Dermis blood vessel endothelial cell (primary cell): Measurements from ENCODE around the gene DENND1C. TPM values are rescaled to one million over a fixed set of nuclear protein-coding genes. Genes with fewer than 3 reads are reported as not detected.
"Not testable (repeated sequence)": the region's sequence is repeated elsewhere in the genome, so short reads cannot be mapped to it uniquely, and the experiment has no call there.

ENCODE experiments used
- DNase-seq: peaks from one replicate; pipeline ENCODE4 v3.0.0; 2010
- total RNA-seq: library from RNA; depleted of rRNA; stranded (reverse); fragments of >200 nt; gene quantifications from 2 replicates; pipeline ENCODE4 v1.2.3, GENCODE V29; 2014

The DENND1C gene
- total RNA-seq, 1 donor from 2014 or later = not detected

DNA sequence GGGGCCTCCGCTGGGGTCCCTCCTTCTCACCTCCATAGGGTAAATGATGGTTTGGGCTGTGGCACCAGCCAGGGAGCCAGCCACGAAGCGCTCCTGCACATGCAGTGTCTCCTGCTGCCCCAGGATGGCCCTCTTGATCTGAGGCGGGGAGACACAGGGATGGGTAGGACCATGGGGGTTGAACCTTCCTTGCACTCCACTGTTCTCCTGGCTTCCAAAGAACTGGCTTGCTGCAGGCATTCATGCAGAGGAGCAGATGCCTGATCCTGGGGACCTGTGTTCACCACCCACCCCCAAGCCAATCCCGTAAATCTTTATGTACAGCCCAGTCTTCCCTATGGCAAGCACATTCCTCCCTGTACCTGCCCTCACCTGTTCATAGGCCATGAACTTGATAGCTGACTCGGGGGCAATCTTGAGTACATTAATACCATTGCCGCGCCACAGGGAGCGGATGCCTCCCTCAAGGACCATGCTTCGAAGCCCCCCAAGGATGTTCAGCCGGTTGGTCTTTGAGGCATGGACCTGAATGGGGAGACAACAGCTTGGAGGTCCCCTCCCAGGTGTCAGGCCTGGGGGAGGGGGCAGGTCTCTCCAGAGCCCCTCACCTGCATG, 27.5 kb downstream of the DENND1C start:
- no peak for DNase-seq

DNA sequence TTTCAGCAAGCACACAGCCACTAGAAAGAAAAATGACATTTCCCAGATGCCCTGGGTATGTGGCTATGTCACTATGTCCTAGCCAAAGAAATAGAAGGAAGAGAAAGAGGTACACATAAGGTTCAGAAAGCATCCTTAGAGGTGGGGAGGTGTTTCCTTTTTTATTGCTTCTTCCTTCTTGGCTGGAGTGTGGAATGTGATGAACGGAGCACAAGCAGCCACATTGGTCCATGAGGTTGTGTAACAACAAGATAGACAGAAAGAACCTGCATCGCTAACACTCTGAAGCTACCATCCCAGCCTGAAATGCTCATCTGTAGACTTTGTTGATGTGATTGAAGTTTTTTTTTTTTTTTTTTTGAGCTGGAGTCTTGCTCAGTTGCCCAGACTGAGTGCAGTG, 28.7 kb downstream of the DENND1C start:
- DNase-seq = no peak

DNA sequence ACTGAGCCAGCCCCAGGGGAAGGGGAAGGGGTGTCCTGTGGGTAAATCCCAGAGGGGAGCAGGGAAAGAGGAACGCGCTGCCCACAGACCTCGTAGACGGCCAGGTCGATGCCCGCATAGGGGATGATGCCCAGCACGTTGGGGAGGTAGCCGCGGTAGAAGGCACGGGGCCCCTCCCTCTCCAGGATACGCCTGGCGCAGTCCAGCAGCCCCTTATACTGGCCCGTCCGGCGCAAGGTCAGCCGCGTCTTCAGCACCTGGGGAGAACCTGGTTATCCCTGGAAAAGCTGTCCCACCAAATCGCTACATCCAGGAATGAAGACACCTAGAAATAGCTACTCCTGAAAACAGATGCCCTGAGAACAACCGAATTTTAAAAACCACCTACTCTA, 29.4 kb downstream of the DENND1C start:
- DNase-seq = no peak

DNA sequence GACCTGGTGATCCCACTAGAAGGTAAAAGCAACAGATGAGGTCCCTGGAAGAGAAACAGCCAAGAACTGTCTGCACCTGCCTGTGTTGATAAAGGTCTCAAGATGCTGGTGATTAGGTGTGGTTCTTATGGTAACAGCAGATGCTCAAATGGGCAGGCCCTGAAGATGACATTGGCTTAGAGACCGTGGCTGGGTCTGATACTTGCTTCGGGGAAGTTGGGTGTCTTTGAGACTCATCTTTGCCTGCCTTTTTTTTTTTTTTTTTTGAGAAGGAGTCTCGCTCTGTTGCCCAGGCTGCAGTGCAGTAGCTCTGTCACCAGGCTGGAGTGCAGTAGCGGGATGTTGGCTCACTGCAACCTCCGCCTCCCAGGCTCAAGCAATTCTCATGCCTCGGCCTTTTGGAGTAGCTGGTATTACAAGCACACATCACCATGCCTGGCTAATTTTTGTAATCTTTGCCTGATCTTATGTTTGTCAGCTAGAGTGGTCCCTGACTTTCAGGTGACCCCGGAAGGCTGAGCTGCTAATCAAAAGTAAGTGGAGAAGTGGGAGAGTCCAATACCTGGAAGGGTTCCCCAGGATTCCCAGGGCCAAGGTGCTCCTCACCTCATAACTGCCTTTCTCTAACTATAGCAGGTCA, 29.9 kb downstream of the DENND1C start:
- no peak for DNase-seq

DNA sequence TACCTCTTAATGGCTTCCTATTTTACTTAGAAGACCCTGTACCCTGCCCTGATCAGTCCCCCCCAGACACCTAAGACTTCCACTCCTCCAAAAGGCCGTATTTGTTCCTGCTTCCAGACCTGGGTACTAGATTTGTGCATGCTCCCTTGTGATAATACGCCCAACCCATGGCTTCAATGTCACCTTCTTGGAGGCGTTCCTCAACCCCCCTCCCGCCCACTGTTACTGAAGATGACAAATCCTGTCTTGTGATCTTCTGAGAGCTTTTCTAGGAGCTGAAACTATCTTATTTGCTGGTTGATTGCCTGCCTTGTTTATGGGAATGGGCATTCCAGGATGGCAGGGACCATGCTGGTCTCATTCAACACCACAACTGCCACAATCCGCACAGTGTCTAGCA, 31.4 kb downstream of the DENND1C start:
- no peak for DNase-seq

DNA sequence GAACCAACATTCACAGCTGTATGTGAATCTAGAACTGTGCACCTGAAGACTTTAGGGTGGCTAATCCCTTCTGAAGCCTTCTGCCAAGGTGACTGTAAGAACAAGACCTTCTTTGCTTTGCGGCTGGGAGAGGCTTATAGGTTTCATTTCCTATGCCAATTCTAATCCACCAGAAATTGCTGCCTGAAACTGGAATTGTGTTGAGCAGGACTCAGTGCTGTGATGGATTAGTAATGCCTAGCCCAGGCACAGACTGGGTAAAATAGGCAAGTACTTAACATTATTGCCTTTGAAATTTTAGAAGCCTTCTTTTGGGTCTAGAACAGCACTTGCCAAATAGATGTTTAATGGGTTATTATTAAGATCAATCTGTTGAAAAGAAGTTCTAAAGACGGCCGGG, 33.5 kb downstream of the DENND1C start:
- DNase-seq = no peak

DNA sequence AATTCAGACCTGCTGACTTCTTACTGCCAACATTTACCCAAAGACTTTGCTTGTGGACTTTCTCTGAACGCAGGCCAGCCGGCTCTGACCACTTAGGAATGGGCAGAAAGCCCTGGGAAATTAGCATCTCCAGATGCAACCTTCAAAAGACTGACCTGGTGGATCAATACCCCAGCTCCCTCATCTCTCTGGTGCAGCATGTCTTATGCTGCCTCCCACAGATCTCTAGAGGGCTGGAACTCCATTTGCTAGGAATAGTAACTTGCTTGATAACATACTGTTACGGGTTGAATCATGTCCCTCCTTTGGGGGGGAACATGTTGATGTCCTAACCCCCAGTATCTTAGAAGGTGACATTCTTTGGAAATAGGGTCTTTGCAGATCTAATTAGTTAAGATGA, 35.1 kb downstream of the DENND1C start:
- no peak for DNase-seq

DNA sequence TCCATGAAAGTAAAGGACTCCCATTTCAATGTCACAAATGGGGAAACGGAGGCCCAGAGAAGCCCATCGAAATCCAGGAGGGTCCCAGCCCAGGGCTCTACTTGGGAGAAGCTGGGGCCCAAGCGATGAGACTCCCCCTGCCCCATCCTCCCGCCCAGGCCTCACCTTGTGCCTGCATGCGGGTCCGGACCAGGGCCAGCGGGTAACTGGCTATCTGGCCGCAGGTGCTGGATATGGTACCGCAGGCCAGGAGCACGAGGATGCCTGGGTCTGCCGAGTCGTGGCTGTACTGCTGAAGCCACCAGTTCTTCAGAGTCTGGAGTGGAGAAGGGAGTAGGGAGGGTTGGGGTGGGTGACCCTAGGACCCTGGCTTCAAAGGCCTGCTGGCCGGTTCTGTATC, 37.6 kb downstream of the DENND1C start:
- DNase-seq = no peak

DNA sequence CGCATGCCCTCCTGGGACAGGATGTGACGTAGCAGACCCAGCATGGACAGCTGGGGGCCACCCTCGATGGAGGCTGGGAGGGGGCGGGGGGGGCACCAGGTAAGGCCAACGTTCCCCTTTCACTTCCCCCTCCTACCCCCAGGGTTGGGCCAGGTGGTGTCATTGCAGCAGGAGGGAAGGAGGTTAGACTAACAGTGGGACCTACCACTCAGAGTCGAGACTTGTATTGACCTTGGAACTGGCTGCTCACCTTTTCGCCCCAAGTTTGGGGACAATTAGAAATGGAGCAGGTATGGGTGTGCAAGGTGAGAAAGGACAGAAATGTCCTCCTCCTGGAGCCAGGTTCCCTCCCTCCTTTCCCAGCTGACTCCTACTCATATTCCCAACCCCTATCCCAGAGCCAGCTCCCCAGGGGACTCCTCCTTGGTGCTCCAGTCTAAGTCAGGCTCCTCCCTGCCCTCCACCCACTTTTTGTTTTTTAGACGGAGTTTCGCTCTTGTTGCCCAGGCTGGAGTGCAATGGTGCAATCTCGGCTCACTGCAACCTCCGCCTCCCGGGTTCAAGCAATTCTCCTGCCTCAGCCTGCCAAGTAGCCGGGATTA, 39.4 kb downstream of the DENND1C start:
- no peak for DNase-seq

DNA sequence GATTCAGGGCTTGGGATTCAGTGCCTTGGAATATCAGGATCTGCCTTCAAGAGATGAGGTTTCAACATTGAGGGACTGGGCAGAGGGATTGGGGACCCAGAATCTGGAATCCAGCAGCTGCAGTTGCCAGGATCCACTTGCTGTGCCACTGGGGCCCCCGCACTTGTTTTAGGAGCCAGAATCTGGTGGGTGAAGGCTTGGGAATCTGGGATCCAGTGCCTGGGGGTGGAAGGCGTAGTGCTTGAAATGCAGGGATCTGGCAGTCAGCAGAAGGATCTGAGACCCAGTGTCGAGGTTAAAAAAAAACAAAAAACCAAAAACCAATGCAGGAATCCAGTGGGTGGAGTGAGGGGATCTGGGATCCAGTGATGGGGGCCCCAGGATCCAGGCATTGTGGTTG, 40.7 kb downstream of the DENND1C start:
- no peak for DNase-seq

DNA sequence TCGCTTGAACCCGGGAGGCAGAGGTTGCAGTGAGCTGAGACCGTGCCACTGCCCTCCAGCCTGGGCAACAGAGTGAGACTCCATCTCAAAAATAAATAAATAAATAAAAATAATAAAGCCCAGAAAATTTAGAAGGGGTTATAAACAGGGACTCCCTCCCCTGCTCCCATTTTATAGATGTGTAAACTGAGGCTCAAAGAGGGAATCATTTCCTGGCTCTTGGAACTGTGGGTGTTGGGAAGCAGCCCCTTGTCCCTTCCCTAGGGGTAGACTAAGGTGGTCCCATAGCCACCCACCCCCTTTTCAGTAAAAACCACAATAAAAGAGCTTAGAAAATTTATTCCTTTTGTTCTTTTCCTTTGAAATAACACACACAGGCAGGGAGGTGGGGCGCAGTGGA, 41.8 kb downstream of the DENND1C start:
- no peak for DNase-seq

DNA sequence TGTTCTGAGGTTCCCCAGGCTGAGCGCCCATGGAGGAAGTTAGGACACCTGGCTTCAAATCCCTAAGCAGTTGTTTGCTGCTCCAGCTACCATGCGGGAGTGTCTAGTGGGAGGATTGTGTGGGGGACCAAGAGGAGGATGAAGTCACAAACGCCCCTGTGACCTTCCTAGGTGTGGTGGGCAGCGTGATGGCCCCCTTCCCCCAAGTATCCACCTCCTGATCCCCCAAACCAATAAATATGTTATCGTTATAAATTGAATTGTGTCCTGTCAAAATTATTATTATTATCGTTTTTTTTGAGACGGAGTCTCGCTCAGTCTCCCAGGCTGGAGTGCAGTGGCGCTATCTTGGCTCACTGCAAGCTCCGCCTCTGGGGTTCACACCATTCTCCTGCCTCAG, 47.9 kb downstream of the DENND1C start, which contains the start of gene SLC25A41:
Gene SLC25A41 (minus strand): TSS at position 101 of the 400 bp plus-strand sequence. CDS start 70 bp downstream, at position 31.
- DNase-seq = no peak

DNA sequence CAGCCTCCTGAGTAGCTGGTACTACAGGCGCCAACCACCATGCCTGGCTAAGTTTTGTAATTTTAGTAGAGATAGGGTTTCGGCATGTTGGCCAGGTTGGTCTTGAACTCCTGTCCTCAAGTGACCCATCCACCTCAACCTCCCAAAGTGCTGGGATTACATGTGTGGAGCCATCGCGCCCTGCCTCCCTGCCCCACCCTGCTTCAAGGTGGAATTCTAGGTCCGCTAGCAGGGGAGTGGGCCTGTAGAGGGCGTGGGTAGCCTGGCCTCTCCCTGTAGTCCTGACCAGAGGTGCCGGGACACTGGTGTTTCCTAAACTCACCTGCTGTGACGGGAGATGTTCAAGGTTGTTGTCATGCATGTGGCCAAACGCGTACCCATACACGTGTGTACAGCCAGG, 48.4 kb downstream of the DENND1C start:
- DNase-seq = no peak

DNA sequence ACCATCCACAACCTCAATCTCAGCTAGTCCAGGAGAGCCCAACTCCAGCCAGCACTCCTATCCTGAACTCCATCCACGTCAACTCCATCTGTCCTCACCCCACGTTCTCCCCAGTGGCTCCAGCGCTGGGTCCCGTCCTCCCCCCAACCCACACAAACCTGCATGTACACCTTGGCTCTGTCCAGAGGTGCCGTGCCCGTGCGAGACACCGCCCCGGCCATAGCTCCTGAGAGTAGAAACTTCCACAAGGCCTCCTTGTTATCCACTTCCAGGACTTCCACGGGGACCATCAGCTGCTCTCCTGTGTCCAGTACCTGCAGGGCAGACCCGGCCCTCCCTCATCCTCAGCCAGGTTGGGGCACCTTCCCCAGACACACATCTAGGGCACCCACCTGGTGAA, 49.7 kb downstream of the DENND1C start:
- DNase-seq = no peak

DNA sequence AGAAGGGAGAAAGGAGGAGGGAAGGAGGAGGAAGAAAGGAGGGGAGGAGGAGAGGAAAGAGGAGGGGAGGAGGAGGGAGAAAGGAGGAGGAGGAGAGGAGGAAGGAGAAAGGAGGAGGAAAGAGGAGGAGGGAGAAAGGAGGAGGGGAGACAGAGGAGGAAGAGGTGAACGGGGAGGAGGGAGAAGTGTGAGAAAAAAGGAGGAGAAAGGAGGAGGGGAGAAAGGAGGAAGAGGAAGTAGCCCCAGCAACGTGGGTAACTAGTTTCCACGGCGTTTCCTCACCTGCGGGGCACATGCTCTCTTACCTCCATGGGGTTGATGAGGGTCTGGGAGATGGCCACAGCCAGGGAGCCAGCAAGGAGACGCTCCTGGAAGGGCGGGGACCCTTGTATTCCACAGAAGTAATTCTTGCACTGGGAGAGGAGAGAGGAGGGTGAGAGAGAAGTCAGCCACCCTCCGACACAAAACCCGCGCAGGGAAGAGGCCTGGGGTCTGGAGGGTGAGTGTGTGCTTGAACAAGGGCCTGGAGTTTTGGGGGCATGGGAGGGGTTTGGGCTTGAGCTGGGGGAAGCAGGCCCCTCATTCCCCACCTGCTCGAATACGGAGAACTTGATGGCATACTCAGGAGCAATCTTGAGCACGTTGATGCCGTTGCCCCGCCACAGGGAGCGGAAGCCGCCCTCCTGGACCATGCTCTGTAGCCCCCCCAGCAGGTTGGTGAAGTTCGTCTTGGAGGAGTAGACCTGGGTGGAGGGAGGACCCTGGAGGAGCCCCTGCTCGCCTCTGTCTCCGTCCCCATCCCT, 52.0 kb downstream of the DENND1C start:
- DNase-seq = no peak

DNA sequence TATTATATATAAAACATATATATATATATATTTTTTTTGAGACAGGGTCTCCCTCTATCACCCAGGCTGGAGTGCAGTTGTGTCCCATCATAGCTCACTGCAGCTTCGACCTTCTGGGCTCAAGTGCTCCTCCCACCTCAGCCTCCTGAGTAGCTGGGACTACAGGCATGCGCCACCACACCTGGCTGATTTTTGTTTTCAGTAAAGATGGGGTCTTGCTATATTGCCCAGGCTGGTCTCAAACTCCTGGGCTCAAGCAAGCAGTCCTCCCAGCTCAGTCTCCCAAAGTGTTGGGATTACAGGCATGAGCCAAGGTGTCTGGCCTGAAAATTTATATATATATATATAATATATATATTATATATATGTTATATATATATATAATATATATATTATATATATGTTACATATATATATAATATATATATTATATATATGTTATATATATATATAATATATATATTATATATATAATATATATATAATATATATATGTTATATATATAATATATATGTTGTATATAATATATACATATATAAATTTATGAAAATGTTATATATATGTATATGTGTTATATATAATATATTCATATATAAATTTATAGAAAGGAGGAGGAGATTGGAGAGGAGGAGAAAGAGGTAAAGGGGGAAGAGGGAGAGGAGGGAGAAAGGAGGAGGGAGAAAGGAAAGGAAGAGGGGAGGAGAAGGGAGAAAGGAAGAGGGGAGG, 52.7 kb downstream of the DENND1C start:
- DNase-seq = not testable (repeated sequence)

DNA sequence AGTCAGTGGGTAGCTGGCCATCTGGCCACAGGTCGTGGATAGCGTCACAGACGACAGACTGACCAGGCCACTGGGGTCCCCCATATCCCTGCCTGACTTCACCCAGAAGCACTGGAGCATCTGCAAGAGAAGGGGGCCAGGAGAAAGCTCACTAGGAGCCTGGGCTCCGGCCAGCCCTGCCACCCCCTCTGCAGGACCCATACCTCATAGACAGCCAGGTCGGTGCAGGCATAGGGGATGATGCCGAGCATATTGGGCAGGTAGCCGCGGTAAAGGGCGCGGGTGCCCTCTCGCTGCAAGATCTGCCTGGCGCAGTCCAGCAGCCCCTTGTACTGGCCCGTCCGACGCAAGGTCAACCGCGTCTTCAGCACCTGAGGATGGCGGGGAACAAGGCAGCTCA, 54.5 kb downstream of the DENND1C start:
- DNase-seq = no peak

DNA sequence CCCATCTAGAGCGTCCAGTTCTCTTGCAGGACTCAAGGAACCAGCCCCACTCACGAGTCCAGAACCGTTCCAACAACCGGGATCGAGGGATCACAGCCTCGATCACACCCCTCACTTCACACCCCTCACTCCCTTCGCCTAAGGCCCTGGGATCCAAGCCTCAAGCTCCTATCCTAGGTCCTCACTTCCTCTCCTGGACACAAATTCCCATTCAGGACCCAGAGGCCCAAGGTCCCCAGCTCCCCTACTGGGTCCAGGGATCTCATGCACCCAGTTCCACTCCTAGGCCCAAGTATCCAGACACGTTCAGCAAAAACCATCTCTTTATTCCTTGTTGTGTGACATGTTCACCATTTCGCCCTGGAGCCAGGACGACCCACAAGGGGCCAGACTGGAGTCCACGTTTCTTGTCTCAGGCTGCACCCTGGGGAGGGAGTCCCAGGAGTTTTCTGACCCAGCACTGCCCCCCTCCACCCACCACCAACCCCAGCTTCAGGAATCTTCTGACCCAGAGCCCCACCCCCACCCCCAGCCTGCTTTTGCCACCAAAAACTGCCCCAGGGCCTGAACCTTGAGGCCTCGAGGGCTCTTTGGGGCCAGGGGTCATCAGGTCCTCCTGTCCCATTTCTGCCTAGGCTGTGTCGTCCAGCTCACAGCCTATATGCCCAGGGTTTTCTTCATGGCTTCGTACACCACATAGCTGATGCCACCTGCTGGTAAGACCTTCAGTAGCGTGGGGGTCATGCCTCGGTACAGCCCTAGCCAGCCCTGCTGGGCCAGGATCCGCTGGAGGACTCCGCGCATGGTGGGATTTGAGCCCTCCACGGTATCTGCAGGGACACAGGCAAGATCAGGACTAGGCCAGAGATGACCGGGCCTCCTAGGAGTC, 55.6 kb downstream of the DENND1C start:
- DNase-seq = peak; percentile 28

DNA sequence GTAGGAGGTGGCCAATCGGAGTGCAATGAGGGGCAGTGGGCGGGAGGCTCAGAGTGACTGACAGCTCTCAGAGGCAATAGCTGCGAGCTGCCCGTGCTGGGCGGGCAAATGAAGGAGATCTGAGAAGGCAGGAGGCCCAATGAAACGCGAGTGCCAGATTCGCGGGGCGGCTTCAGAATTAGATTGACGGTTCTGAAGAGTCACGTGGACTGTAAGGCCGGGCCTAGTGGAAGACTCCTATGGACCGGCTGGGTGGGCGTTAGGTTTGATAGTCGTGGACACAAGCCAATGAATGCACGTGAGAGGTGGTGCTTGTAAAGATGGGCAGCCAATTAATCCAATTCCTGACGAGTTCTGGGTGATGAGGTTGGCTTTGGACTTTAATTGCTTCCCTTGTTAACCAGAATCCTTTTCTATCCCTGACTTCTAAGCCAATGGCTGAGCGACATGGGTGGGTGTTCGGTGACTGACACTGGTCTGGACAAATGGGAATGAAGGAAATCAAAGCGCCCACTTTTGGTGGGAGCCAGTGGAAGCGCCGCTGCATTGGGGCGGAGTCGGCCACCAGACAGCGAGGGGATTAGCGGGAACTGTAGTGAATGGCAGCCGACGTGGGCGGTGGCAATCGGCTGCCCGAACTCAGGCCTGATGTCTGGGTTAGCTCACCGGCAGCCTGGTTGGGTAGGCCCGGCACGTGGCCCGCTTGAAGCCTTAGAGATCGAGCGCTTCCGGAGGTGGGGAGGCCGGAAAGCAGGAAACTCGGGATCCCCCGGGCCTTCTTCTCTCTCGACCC, 56.5 kb downstream of the DENND1C start:
- DNase-seq = peak; percentile 100

DNA sequence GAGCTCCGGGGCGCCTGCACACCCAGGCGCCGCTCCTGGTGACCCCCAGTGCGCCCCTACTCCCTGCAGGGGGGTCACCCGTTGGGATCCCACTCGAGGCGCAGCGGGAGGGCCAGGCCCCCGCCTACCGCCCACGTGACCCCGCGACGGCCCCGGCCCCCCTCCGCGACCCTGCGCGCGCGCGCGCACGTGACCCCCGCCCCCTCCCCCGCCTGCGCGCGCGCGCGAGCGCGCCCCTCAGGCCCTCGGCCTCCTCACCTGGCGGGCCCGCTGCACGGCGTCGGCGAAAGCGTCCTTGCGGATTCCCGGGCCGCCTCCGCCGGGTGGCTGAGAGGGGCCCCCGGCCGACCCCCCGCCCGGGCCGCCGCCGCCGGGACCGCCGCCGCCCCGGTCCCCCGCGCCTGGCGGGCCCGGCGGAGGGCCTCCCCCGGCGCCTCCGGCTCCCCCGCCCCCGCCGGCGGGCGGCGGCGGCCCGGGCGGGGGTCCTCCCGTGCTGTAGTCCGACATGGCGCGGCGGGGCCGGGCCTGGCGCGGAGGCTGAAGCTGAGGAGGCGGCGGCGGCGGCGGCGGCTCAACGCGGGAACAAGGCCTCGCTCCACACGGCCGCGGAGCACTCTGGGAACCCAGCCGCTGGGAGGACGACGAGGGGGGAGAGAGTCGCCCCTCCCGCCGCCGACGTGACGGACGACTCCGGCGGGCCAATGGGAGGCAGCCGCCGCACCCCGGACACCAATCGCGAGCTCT, 57.2 kb downstream of the DENND1C start, which contains the start of gene KHSRP:
Gene KHSRP (minus strand): TSS at position 617 of the 744 bp plus-strand sequence. CDS start 110 bp downstream, at position 507.
- peak; percentile 41 for DNase-seq
